IPS DF 6.9 (cell line): ENCODE data around the gene FOXK2.

Experiments
- DNase-seq: peaks from one replicate; pipeline ENCODE4 v3.0.0-alpha.2; 2013; ENCODE audit warnings: low read depth, low spot score
- H3K27ac ChIP-seq: one replicate; pipeline ENCODE4 v1.5.1; 2013; ENCODE audit warnings: low read length, control low read depth
- H3K27me3 ChIP-seq: 2 replicates; pipeline ENCODE4 v1.6.1; 2013; ENCODE audit warnings: mild to moderate bottlenecking, low read length; ENCODE audit not compliant: control insufficient read depth, insufficient read depth
- H3K36me3 ChIP-seq: 2 replicates; pipeline ENCODE4 v1.6.1; 2013; ENCODE audit warnings: low read length; ENCODE audit not compliant: control insufficient read depth, insufficient read depth
- H3K4me1 ChIP-seq: 2 replicates; pipeline ENCODE4 v1.6.1; 2013; ENCODE audit warnings: low read length; ENCODE audit not compliant: control insufficient read depth, insufficient read depth
- H3K4me3 ChIP-seq: 2 replicates; pipeline ENCODE4 v1.5.1; 2013; ENCODE audit warnings: mild to moderate bottlenecking, low read length
- H3K9me3 ChIP-seq: 2 replicates; pipeline ENCODE4 v1.6.1; 2013; ENCODE audit warnings: low read length, inconsistent platforms; ENCODE audit not compliant: control insufficient read depth, insufficient read depth
- WGBS: extraction: QIAGEN DNeasy Blood & Tissue Kit; methylation state at CpG from one replicate; pipeline ENCODE4 v1.1.7; 2013; ENCODE audit warnings: mixed read lengths, missing lambda C conversion rate; ENCODE audit not compliant: insufficient read length, insufficient coverage; 5-methylcytosine and 5-hydroxymethylcytosine counted together

Gene FOXK2

GRCh38 chr17:82619211-82619610 is 99.7 kb downstream of the FOXK2 start:
- no peaks in the 10 kb centered on the region for H3K27me3 ChIP-seq
- H3K9me3 ChIP-seq, result no peaks in the 10 kb centered on the region
- DNase-seq, result no peak
- H3K27ac ChIP-seq, result no peak overlapping the region
- no peaks in the 10 kb centered on the region for H3K4me1 ChIP-seq
- WGBS, result no CpG with 5 or more reads among the region's 7 CpGs
- H3K36me3 ChIP-seq, result peaks cover 26% of the 10 kb centered on the region
- no peak overlapping the region for H3K4me3 ChIP-seq

DNA sequence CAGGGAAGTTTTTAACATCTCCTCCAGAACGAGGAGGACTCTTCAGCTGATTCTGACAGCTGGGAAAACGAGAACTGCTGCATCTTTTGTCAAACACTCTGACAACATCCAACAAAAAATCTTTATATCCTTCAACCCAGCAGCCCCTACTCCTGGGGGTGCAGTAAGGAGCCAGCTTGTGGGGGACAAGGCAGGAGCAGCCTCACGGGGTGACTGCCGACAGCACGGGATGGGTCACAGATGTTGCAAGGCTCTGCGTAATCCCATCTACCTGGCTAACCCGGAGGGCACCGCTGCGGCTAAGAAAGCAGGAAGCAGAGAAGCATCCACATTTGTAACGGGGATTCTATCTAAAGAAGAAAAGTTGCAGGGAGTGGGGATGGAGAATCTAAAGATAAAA is 100.1 kb downstream of the FOXK2 start:
- no peaks in the 10 kb centered on the region for H3K9me3 ChIP-seq
- H3K4me3 ChIP-seq, result no peak overlapping the region
- no peak for DNase-seq
- H3K27me3 ChIP-seq, result no peaks in the 10 kb centered on the region
- no CpG with 5 or more reads among the region's 10 CpGs for WGBS
- H3K4me1 ChIP-seq, result no peaks in the 10 kb centered on the region
- peaks cover 26% of the 10 kb centered on the region for H3K36me3 ChIP-seq
- no peak overlapping the region for H3K27ac ChIP-seq

GRCh38 chr17:82623707-82624106 is 104.2 kb downstream of the FOXK2 start:
- Histone ChIP-seq H3K27ac (no peak overlapping the region), H3K4me3 (no peak overlapping the region), H3K27me3 (no peaks in the 10 kb centered on the region), H3K9me3 (no peaks in the 10 kb centered on the region), H3K36me3 (peaks cover 21% of the 10 kb centered on the region), H3K4me1 (no peaks in the 10 kb centered on the region)
- WGBS, result no CpG with 5 or more reads among the region's 15 CpGs
- DNase-seq, result no peak

- Histone ChIP-seq H3K4me3 (no peak overlapping the region), H3K9me3 (no peaks in the 10 kb centered on the region), H3K36me3 (peaks cover 12% of the 10 kb centered on the region; the same call in 1 of the 2 replicates), H3K4me1 (no peaks in the 10 kb centered on the region), H3K27ac (no peak overlapping the region), H3K27me3 (no peaks in the 10 kb centered on the region)
- DNase-seq, result no peak
- WGBS, result no CpG with 5 or more reads among the region's 21 CpGs
Observed at GRCh38 chr17:82627405-82627804, 107.9 kb downstream of the FOXK2 start.

DNA sequence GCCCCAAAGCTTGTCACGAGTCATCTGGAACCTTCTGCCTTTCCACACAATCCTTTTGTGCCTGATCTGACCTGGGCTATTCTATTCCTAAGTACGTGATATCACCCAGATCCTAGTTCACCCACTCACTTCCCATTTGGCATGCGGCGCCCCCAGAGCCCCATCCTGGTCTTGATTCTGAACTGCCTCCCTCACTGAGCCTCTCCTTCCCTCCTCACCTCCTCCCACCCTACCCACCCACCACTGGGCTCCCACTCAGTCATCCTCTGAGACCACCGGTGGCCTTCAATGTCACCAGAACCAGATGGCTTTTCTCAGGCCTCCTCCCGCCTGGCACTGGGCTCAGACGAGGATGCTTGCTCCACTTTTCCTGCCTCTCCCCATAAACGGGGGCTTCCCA is 110.2 kb downstream of the FOXK2 start:
- no peak overlapping the region for H3K4me3 ChIP-seq
- H3K36me3 ChIP-seq, result peaks cover 12% of the 10 kb centered on the region; the same call in 1 of the 2 replicates
- DNase-seq, result no peak
- H3K4me1 ChIP-seq, result no peaks in the 10 kb centered on the region
- no peaks in the 10 kb centered on the region for H3K27me3 ChIP-seq
- no CpG with 5 or more reads among the region's 8 CpGs for WGBS
- no peak overlapping the region for H3K27ac ChIP-seq
- H3K9me3 ChIP-seq, result no peaks in the 10 kb centered on the region

GRCh38 chr17:82630212-82630611 is 110.7 kb downstream of the FOXK2 start:
- H3K27ac ChIP-seq, result no peak overlapping the region
- 100% methylated on average over 4 of the region's 12 CpGs for WGBS
- H3K4me3 ChIP-seq, result no peak overlapping the region
- DNase-seq, result no peak
- no peaks in the 10 kb centered on the region for H3K4me1 ChIP-seq
- no peaks in the 10 kb centered on the region for H3K9me3 ChIP-seq
- H3K27me3 ChIP-seq, result no peaks in the 10 kb centered on the region
- peaks cover 9% of the 10 kb centered on the region; the same call in 1 of the 2 replicates for H3K36me3 ChIP-seq

- no peaks in the 10 kb centered on the region for H3K4me1 ChIP-seq
- no peak for DNase-seq
- H3K9me3 ChIP-seq, result no peaks in the 10 kb centered on the region
- H3K27me3 ChIP-seq, result no peaks in the 10 kb centered on the region
- peaks cover 8% of the 10 kb centered on the region; the same call in 1 of the 2 replicates for H3K36me3 ChIP-seq
- no peak overlapping the region for H3K4me3 ChIP-seq
- H3K27ac ChIP-seq, result no peak overlapping the region
- no CpG with 5 or more reads among the region's 6 CpGs for WGBS
Observed at GRCh38 chr17:82631544-82631943, 112.0 kb downstream of the FOXK2 start.

DNA sequence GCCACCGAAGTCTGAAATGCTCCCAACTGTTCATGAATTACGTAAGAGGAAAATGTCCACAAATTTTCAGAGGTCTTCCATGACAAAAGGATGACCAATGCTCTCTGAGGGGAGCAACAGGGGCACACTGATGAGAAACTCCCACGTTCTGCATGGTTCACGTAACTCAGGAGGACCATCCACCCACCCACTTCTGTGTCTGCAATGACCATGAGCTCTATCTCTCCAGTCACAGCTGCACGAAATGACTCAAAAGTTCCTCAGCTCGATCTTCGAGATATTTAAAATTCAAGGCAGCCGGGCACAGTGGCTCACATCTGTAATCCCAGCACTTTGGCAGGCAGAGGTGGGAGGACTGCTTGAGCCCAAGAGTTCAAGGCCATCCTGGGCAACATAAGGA is 112.9 kb downstream of the FOXK2 start:
- H3K36me3 ChIP-seq, result peaks cover 4% of the 10 kb centered on the region; the same call in 1 of the 2 replicates

DNA sequence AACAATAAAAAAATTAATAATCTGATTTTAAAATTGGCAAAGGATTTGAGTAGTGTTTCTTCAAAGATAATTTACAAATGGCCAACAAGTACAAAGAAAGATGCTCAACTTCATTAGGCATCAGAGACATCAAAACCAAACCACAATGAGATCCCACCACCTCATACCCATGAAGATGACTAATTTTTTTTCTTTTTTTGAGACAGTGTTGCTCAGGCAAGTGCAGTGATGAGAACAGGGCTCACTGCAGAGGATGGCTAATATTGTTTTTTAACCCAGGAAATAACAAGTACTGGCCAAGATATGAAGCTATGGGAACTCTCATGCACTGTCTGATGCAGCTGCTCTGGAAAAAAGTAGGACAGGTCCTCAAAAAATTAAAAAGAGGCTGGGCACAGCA is 113.8 kb downstream of the FOXK2 start:
- Histone ChIP-seq H3K27me3 (no peaks in the 10 kb centered on the region), H3K9me3 (no peaks in the 10 kb centered on the region), H3K27ac (no peak overlapping the region), H3K36me3 (peaks cover 3% of the 10 kb centered on the region; the same call in 1 of the 2 replicates), H3K4me1 (no peaks in the 10 kb centered on the region), H3K4me3 (no peak overlapping the region)
- DNase-seq, result no peak

More for the DNA sequence above, 112.9 kb downstream of the FOXK2 start:
- no peaks in the 10 kb centered on the region for H3K4me1 ChIP-seq
- no CpG with 5 or more reads among the region's 8 CpGs for WGBS
- no peak overlapping the region for H3K27ac ChIP-seq
- H3K27me3 ChIP-seq, result no peaks in the 10 kb centered on the region
- H3K4me3 ChIP-seq, result no peak overlapping the region
- no peak for DNase-seq
- no peaks in the 10 kb centered on the region for H3K9me3 ChIP-seq

GRCh38 chr17:82636626-82637598 is 117.4 kb downstream of the FOXK2 start:
- H3K36me3 ChIP-seq, result peaks cover 9% of the 10 kb centered on the region
- H3K27me3 ChIP-seq, result no peaks in the 10 kb centered on the region
- H3K4me1 ChIP-seq, result no peaks in the 10 kb centered on the region
- H3K4me3 ChIP-seq, result no peak overlapping the region
- no peaks in the 10 kb centered on the region for H3K9me3 ChIP-seq
- no peak for DNase-seq
- no peak overlapping the region for H3K27ac ChIP-seq
- WGBS, result 100% methylated on average over 5 of the region's 16 CpGs
